Activated CD4-positive, alpha-beta T cell treated with anti-CD3 and anti-CD28 coated beads, Interleukin-10, Interleukin-2, amounts not matched to agents 100 ng/mL and 50 ng/mL, durations not matched to agents 16 hours and 8 hours (primary cell): ENCODE data around the gene ELF3.
A peak's percentile ranks its signal among the peaks of the same experiment; 100 is the strongest.
"Not testable (repeated sequence)": the region's sequence is repeated elsewhere in the genome, so short reads cannot be mapped to it uniquely, and the experiment has no call there.

Experiments
- DNase-seq: peaks from one replicate; pipeline ENCODE4 v3.0.0-alpha.2; 2020

ELF3 gene

DNA sequence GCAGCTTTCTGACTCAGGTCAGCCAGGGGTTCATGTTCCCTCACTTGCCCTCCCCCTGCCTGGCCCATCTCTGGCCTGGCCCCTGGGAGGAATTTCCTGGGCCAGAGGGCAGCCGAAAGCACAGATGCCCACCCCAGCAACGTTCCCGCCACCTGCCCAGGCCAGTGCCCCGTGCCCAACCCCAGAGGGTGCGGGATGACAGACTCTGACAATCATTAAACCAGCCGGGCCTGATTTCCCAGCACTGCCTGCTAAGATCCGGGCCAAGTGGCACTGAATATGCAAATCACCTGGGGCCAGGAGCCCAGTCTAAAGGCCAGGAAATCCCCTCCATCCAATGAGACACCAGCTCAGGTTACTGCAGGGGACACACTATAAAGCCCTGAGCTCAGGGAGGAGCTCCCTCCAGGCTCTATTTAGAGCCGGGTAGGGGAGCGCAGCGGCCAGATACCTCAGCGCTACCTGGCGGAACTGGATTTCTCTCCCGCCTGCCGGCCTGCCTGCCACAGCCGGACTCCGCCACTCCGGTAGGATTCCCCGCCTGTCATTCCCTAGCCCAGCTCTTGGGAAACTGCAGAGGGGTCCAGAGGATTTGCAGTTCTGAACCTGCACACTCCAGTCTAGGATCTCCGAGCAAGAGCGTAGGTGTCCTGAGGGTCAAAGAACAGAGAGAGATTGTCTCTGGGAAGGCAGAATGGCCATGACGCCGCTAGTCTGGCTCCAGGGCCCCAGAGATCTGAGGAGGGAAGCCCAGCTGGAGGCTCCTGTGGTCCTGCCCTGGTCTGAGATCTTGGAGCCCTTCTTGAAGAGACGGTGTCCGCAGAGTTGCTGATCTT lies at the start of gene ELF3:
Gene ELF3 (plus strand): TSS at position 408 of the 836 bp plus-strand sequence. CDS start 550 bp downstream, outside the sequence.
- DNase-seq = no peak

DNA sequence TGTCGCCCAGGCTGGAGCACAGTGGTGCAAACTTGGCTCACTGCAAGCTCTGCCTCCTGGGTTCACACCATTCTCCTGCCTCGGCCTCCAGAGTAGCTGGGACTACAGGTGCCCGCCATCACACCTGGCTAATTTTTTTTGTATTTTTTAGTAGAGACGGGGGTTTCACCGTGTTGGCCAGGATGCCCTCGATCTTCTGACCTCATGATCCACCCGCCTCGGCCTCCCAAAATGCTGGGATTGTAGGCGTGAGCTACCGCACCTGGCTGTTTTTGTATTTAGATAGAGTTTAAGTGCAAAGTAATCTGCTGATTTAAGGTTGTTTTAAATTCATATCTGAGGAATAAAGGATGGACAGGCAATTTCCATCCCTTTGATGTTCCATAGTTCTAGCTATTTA lies 48.0 kb upstream of the ELF3 start:
- DNase-seq = not testable (repeated sequence)

DNA sequence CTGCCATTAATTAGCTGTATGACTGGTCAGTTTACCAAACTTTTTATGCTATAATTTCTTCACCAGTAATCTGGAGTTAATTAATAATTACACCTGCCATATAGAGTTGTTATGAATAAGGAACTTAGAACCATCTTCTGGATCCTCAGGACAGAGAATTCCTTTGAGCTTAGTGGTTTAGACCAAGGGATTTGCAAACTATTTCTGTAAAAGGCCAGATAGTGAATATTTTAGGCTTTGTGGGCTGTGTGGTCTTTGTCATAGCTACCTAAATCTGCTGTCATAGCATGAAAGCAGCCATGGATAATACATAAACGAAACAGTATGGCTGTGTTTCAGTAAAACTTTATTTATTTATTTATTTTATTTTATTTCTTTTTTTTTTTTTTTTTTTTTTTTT lies 46.1 kb upstream of the ELF3 start:
- no peak for DNase-seq

DNA sequence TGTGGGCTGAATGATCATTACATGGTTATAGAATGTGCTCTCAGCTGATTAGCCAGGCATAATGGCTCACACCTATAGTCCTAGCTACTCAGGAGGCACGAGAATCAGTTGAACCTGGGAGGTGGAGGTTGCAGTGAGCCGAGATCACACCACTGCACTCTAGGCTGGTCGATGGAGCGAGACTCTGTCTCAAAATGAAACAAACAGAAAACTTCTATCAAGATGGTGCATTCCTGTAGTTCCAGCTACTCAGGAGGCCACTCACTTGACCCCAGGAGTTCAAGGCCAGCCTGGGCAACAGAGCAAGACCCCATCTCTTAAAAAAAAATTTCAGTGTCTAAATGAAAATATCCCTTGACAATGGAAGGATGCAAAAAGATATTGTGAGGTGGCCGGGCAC lies 44.2 kb upstream of the ELF3 start:
- DNase-seq = no peak

DNA sequence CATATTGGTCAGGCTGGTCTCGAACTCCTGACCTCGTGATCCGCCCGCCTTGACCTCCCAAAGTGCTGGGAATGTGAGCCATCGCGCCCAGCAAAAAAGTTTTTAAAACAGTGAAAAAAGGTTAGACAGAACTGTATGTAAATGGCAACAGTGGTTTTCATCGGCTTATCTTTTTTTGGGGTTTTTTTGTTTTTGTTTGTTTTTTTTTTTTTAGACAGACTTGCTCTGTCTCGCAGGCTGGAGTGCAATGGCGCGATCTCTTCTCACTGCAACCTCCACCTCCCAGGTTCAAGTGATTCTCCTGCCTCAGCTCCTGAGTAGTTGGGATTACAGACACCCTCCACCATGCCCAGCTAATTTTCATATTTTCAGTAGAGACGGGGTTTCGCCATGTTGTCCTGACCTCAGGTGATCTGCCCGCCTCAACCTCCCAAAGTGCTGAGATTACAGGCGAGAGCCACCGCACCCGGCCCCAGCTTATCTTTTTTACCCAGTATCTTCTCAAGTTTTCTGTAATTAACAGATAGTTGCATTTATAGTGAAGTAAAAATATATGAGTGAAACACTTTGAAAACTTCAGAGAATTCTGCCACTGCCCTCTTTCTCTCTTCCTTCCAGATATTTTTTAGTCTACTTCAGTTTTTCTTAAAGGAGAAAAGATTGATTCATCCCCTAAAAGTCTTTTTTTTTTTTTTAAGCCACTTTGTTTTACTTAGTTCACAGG lies 42.0 kb upstream of the ELF3 start:
- no peak for DNase-seq

DNA sequence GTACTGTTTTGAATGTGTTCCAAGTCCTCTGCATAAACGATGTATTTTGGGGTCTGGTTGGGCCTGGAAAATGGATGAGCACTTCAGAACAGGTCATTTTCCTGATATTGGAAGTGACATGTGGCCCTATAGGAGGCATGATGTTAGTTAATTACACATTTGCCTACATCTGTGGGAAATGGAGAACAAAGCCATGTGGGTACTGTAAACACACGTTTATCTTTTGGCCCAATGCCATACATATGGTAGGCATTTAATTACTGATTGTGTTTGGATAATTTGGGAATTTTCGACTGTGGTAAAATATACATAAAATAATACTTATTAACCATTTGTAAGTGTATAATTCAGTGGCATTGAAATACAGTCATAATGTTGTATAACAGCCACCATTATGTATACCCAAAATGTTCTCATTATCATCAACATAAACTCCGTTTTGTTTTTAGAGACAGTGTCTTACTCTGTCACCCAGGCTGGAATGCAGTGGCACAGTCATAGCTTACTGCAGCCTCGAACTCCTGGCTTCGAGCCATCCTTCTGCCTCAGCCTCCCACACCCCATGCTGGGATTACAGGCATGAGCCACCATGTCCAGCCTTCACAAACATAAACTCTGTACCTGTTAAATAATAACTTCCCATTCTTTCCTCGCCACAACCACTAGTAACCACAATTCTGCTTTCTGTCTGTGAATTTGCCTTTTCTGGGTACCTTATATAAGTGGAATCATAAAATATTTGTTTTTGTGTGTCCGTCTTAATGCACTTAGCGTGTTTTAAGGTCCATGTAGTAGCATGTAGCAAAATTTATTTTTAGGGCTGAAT lies 39.8 kb upstream of the ELF3 start:
- DNase-seq = no peak

DNA sequence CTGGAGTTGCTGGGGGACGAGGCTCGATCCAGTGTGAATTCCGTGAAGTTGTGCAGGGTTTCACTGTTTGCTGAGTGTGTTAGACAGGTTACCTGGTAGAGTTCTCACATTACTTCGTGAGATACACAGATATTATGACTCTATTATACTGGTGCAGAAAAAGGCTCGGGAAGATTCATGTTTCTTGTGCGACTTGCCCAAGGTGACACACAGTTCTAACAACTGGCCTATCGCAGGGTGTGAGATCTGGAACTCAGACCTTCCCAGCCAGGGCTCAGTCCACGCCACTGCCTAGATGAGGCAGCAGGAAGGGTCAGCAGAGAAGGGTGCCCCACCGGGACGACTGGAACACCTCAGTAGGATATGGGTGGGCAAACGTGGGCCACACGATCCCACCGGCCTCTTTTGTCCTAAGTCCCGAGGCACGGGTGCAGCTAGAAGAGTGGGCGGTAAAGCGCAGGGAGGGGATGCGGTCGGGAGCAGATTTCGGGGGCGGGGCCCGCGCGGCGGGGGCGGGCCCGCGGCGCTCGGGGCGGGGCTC lies 28.2 kb upstream of the ELF3 start:
- DNase-seq = peak; percentile 77

DNA sequence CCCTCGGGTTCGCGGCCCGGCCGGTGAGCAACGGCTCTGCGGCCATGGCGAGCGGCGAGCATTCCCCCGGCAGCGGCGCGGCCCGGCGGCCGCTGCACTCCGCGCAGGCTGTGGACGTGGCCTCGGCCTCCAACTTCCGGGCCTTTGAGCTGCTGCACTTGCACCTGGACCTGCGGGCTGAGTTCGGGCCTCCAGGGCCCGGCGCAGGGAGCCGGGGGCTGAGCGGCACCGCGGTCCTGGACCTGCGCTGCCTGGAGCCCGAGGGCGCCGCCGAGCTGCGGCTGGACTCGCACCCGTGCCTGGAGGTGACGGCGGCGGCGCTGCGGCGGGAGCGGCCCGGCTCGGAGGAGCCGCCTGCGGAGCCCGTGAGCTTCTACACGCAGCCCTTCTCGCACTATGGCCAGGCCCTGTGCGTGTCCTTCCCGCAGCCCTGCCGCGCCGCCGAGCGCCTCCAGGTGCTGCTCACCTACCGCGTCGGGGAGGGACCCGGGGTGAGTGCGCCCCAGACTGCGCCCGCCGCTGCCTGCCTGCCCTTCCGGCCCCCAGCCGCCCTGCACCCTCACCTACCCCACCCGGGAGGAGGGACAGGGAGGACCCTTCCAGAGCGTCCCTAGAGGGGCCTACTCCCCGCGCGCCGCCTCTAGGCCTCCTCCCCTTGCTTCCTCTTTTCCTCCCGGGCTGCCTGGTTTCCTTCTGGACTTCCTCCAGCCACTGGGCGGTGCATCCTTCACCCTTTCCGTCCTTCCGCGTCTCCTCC lies 27.6 kb upstream of the ELF3 start, which contains the start of gene RNPEP:
Gene RNPEP (plus strand): TSS at position 26 of the 757 bp plus-strand sequence. CDS start 19 bp downstream, at position 45.
- DNase-seq = peak; percentile 48

DNA sequence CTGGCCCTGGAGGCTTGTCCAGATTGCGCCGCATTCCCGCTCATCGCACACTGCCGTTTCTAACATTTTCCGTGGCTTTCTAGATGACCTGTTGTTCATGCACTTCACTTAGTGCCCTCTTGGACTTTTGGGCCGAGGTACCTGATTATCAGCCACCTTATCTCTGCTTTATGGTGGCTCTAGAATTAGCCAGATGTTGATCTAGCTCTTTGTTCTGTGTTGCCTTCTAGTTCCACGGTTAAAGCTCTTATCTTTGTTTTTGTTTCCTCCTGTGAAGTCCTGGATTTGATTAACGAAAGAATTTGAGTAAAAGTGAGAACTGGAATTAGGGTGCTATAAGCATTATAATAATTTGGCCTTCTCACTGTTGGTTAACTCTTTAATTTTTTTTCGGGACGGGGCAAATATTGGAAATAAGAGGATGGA lies 27.0 kb upstream of the ELF3 start:
- DNase-seq = no peak

DNA sequence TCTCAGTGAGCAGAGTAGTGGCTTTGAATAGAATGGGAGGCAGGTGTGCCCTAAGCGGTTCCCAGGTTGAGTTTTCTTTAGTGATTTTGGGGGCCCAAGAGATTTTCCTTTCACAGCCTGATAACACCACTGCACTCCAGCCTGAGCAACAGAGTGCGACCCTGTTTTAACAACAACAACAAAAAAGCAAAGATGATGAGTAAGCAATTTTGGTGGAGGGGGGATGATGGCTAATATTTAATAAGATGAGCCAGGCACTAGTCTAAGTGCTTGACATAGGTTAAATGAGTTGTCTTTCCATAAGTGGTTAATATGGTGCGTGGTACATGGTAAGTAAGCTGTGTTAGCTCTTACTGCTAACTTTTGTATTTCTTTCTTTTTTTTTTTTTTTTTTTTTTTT lies 25.9 kb upstream of the ELF3 start:
- DNase-seq = no peak

DNA sequence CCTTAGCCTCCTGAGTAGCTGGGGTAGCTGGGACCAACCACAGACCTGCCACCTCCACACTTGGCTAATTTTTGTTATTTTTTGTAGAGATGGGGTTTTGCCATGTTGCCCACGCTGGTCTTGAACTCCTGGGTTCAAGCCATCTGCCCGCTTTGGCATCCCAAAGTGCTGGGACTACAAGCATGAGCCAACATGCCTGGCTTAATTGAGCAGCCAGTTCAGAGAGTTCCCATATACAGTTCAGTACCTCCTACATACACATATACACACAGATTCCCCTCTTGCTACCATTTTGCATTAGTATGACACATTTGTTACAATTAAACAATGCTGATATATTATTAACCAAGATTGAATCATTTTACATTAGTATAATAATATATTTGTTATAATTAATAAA lies 25.0 kb upstream of the ELF3 start:
- DNase-seq = no peak

DNA sequence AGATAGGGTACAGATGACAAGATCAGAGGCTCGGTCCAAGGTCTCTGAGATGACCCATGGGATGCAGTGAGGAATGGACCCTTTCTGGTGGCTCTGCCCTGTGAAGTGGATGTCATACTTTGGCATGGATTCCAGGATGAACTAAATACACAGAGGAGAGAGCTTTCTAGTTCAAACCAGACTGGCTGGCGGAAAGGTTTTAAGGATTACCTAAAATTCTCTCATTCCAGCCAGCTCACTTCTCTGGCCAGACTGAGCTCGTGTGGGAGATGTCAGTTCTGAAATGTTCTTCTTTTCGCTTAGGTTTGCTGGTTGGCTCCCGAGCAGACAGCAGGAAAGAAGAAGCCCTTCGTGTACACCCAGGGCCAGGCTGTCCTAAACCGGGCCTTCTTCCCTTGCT lies 21.8 kb upstream of the ELF3 start:
- no peak for DNase-seq

DNA sequence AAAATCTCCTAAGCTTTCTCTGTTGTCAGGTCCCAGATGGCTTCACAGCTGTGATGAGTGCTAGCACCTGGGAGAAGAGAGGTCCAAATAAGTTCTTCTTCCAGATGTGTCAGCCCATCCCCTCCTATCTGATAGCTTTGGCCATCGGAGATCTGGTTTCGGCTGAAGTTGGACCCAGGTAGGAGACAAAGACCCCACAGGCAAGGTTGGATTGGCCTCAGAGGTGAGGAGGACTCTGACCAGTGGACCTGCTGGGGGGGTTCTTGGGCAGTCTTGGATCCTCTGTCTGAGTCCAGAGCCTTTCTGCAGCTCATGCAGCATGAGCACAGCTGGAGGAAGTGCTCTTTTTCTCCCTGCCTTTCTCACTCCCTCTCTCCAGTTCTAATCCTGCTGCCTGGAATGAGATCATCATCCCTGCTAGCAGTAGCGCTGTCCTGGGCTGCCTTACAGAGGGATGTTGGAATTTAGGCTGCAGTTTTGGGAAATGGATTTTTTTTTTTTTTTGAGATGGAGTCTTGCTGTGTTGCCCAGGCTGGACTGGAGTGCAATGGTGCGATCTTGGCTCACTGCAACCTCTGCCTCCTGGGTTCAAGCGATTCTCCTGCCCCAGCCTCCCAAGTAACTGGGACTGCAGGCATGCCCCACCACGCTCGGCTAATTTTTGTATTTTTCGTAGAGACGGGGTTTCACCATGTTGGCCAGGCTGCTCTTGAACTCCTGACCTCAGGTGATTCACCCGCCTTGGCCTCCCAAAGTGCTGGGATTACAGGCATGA lies 20.8 kb upstream of the ELF3 start:
- DNase-seq = no peak

DNA sequence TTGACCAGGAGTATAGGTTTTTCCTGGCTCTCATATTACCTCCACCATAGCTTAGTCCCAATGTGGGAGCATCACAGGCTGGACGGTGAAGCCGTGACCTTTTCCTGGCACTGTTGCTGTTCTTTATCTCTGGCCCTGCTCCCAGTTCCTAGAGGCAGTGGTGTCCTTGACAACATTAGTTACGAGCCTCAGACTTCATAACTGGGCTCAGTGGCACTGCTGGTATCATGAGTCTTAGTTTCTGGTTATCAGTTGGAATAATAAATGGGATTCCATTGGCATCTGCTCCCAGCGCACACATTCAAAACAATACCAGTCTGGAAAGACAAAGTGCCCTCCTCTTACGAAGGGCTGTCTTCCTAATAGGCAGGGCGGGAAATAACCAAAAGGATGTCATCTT lies 20.0 kb upstream of the ELF3 start:
- DNase-seq = no peak

DNA sequence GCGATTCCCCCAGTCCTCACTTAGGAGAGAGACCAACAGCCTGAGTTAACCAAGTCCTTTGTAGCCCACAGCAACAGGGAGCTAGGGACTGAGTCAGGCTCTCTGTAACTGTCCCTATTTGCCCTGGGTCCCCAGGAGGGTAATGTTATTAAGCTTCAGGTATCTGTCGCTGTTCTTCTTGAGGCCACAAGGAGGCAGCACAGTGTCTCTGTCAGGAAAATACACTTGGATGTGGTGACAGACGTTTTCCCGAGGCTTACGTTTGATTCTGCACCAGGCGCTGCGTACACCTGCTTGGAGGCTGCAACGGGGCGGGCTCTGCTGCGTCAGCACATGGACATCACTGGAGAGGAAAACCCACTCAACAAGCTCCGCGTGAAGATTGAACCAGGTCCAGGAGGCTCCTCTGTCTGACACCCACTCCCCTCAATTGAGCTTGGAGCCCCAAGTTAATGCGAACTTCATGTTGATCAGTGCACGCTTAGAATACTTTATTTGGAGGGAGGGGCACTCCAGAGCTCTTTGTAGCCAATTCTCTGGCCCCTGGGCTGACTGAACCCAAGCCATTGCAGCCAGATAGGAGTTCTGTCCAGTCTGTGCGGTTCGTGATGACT lies 10.7 kb upstream of the ELF3 start:
- peak; percentile 50 for DNase-seq

DNA sequence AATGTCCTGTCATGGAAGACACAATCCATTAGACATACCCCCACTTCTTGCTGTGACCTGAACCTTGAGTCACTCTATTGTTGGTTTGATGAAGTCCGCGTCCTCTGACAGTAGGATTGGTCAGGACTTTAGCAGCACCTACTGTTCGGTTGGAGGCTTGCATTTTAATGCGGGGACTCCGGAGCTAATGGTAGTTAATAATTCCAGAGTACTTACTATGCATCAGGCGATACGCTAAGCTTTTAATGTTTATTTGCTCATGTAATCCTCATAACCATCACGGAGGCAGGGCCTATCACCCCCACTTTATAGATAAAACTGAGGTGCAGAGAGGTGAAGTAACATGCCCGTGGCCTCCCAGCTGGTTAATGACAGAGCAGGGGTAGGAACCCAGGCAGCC lies 7.9 kb upstream of the ELF3 start:
- DNase-seq = no peak

DNA sequence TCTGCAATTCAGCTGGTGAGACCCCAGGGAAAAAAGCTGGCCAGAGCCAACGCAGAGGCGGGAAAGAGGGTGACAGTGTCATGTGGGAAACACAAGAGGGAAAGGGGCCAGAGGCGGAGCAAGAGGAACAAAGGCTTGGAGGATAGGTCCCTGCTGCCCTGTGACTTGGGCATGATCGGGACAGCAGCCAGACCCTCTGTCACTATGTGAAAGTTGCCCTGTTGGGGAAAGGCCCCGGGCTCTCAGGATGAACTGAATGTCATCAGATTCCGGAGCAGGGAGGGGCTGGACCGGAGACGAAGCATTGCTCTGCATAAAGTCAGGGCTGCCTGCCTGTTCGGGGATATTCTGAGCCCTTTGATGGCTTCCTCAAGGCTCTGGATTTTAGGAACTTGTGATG lies 5.7 kb upstream of the ELF3 start:
- no peak for DNase-seq

DNA sequence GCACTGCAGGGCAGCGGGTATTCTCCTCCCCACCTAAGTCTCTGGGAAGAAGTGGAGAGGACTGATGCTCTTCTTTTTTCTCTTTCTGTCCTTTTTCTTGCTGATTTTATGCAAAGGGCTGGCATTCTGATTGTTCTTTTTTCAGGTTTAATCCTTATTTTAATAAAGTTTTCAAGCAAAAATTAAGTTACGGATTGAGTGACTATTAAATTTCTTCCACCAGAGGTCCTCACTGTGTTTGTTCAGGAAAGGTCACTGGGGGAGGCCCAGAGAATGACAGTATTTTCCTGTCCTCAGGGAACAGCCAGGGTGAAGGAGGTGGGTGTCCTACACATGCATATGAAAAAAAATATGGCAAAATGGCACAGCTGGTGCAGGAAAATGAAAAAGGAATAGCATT lies 4.4 kb upstream of the ELF3 start:
- DNase-seq = no peak

DNA sequence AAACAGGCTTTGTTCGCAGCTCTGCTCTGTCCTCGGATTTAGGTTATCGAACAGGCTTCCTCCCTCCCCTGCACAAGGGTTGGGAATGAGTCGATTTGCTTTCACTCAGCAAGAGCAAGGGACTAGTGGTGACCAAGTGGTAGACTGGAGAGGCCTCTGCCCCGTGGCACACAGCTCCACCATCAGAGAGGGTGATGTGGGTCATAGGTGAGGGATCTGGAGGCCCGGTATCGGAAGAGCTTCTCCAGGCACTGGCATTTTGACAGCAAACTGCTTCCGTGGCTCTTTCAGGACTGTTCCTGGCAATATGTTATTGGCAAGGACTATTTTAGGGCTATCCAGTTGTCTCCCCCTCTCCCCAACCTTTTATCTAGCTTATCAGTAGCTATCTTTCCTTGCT lies 3.1 kb upstream of the ELF3 start:
- no peak for DNase-seq

DNA sequence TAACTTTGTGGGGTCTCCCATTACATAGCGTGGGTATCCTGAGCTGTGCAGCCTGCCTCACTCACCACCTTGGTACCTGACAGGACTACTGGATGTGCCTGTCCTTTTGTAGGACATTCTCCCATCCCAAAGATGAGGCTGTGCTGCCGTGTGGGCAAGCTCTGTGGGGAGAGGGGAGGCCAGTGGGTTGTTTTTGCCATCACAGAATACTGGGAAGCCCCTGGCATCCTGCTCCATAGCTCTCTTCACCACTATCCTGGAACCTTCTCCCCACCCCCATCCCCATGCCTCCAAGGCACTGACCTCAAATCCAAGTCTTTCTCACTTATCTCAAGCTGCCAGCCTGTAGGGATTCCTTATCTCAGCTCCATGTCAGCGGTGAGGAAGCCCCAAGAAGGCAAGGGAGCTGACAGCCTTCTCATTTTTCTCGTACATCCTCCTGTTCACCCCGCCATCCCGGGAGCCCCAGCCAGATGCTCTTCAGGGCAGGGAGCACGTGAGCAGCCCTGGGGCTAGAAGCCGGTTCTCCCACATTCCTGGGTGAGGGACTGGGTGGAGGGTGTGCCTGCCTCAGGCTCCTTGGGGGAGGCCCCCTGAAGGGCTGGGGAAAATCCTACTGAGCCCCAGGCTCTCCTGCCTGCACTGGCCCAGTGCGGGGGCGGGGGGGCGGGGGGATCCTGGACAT lies 2.4 kb upstream of the ELF3 start:
- no peak for DNase-seq
